GM12892 (cell line): ENCODE data around the gene DAB2.

ENCODE experiments used
- POLR2A ChIP-seq: IDR thresholded peaks from 2 replicates; pipeline ENCODE4 v1.6.1; 2011; ENCODE audit warnings: low read depth, low read length, control low read depth
- POLR2AphosphoS5 ChIP-seq: IDR thresholded peaks from 2 replicates; pipeline ENCODE4 v1.6.1; 2011; ENCODE audit warnings: low read depth, low read length, control low read depth
- TAF1 ChIP-seq: IDR thresholded peaks from 2 replicates; pipeline ENCODE4 v1.6.1; 2011; ENCODE audit warnings: low read depth, mild to moderate bottlenecking, control low read depth, low read length, borderline replicate concordance

GRCh38 chr5:39443911-39444310 is 19.1 kb upstream of the DAB2 start:
- TF ChIP-seq POLR2A, result no peak
- no peak for TF ChIP-seq POLR2AphosphoS5
- TF ChIP-seq TAF1, result no peak
